GM12865 (cell line): Measurements from ENCODE around the gene PPFIBP2.

Source experiments
- DNase-seq: peaks from one replicate; pipeline ENCODE4 v3.0.0; 2010; ENCODE audit warnings: low read depth
- H3K4me3 ChIP-seq: 2 replicates; pipeline ENCODE4 v1.5.1; 2011; ENCODE audit warnings: mild to moderate bottlenecking, low read depth, low read length, control low read depth
- TF ChIP-seq, protein P1 (sequence below): IDR thresholded peaks from 2 replicates; pipeline ENCODE4 v1.5.1; 2011; ENCODE audit warnings: low read length, control low read depth, low read depth, inconsistent platforms; ENCODE audit not compliant: insufficient read depth; ENCODE audit errors: missing control alignments

PPFIBP2 gene

DNA sequence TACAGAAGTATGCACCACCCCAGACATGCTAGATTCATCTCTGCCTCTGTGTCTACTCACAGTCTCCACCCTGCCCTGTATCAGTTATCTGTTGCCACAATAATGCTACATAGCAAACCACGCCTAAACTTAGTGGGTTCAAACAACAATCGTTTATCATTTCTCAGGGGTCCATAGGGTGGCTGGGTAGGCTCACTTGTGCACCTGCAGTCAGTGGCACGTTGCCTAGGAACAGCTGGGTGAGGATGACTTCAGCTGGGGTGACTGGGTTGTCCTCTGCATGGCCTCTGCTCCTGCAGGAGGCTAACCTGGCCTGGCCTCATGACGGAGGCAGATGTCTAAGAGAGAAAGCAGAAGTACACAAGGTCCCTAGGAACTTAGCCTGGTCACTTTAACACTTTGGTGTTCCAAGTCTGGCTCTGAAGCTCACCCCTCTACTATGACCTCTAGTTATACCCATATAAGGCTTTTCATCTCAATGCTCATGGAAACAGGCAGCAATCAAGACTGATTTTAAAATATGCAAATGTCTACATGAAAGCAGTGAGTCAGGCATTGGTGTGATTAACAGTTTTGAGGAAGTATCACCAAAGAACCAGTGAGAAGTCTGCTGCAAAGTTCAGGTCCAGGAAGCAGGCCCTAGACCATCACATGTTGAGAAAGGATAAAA lies 17.8 kb upstream of the PPFIBP2 start:
- no peak overlapping the region for H3K4me3 ChIP-seq
- peak; percentile 68 for DNase-seq
- TF ChIP-seq, protein P1, sequence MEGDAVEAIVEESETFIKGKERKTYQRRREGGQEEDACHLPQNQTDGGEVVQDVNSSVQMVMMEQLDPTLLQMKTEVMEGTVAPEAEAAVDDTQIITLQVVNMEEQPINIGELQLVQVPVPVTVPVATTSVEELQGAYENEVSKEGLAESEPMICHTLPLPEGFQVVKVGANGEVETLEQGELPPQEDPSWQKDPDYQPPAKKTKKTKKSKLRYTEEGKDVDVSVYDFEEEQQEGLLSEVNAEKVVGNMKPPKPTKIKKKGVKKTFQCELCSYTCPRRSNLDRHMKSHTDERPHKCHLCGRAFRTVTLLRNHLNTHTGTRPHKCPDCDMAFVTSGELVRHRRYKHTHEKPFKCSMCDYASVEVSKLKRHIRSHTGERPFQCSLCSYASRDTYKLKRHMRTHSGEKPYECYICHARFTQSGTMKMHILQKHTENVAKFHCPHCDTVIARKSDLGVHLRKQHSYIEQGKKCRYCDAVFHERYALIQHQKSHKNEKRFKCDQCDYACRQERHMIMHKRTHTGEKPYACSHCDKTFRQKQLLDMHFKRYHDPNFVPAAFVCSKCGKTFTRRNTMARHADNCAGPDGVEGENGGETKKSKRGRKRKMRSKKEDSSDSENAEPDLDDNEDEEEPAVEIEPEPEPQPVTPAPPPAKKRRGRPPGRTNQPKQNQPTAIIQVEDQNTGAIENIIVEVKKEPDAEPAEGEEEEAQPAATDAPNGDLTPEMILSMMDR, result no peak

DNA sequence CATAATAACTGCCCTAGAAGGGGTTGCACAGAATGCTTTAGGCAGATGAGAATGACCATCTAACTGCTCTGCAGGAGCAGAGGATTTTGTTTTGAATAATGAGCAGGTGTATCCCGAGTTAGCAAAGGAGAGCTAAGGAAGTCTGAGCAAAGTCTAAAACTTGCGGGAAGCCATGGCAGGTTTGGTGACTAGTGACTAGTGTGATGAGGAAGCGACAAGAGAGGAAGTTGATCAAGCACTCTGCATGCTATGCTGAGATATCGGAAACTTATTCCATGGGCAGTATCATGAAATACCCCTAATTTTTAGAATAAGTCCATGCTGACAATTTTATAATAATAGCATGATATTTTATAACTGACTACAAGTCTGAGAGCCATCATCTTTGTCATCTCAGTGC lies 15.6 kb upstream of the PPFIBP2 start:
- DNase-seq, result no peak
- TF ChIP-seq, protein P1, result no peak
- H3K4me3 ChIP-seq, result no peak overlapping the region

DNA sequence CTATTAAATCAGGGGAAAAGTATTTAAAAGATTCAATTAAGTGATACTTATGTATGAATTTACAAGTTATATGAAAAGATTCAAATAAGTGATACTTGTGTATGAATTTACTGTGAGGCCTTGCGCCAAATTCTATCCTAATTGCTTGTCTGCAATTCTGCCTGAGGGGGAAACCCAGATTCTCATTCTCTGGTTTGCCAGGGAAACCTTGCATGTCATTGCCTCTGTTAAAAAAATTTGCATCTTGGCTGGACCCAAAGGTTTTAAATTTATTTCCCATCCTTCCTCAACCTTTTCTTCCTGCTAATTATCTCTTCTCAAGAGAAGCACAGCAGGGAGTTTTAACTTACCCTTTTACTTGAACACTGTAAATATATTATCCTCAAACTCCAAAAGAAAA lies 14.7 kb upstream of the PPFIBP2 start:
- TF ChIP-seq, protein P1, result no peak
- no peak overlapping the region for H3K4me3 ChIP-seq
- DNase-seq, result no peak

DNA sequence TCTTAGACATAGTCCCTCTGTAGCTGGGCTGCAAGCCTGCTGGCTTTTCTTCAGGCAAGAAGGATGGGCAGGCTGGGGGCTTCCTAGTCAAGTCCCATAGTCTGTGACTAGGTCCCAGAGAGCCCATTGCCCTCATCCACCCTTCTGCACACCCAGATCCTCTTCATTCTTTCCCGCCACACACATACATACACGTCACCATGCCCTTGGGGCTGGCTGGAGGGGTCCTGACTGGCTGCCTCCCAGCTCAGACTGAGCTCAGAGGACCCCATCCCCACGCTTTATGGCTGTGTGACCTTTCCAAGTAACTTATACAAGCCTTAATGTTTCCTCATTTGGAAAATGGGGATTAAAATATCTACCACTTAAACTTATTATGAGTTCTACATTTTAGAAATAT lies 13.5 kb upstream of the PPFIBP2 start:
- TF ChIP-seq, protein P1, result no peak
- no peak for DNase-seq

DNA sequence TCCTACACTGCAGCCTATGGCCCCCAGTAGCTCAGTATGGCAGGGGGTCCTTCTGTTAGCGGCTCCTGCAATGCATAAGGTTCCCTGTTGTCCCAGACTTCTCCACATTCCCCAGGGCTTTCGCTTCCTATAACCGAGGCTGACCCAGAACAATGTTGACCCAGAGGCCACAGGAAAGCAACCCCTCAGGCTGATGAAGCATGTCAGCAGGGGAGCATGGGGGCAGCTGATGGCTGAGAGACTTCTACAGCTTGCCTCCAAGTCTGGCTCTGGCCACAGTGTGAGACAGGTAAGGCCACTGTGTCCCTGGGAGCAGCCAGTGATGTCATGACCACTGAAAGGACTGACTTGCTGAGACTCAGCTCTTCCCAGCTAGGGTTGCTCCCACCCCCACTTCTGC lies 12.5 kb upstream of the PPFIBP2 start:
- no peak for DNase-seq
- TF ChIP-seq, protein P1, result no peak
- H3K4me3 ChIP-seq, result no peak overlapping the region

More for the DNA sequence above, 13.5 kb upstream of the PPFIBP2 start:
- no peak overlapping the region for H3K4me3 ChIP-seq

DNA sequence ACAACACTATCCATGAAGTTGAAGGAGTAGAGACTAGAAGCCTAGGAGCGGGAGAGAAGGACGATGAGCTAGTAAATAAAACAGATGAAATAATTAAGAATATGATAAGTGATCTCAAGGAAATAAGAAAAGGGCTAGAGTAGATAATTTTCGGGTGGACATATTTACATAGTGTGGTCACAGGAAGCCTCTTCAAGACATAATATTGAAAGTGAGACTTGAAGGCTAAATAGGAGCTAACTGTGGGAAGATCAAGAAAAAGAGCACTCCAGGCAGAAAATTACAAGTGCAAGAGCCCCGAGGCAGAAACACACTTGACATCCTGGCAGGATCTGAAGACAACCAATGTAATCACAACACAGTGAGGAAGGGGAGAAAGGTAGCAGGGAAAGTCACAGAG lies 11.9 kb upstream of the PPFIBP2 start:
- peak; percentile 11 for DNase-seq
- H3K4me3 ChIP-seq, result no peak overlapping the region
- TF ChIP-seq, protein P1, result no peak

DNA sequence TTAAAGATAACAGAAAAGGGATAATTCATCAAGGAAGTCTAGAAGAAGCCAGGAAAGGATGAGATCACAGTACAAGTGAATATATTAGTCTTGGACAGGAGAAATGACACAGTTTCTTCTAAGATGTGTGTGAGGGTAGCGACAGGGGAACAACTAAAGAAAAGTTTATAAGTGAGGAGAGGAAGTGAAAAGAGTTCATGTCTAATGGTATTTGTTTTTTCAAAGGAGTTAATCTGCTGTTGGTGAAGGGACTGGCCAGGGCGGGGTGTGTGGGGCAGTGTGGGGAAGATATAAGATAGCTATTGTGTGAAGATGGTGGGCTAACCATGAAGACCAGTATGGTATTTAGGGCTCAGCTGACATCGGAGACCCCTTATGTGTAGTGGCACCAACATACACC lies 7.6 kb upstream of the PPFIBP2 start:
- DNase-seq, result no peak
- TF ChIP-seq, protein P1, result no peak
- no peak overlapping the region for H3K4me3 ChIP-seq
